SW 1271 (cell line): ENCODE results near the gene SPRR2B.
"Not testable (repeated sequence)": the region's sequence is repeated elsewhere in the genome, so short reads cannot be mapped to it uniquely, and the experiment has no call there.

Experiments
- DNase-seq, 2 experiments: peaks; one replicate each; lab custom pipeline; 2025; lab: John Stamatoyannopoulos, UW

Gene SPRR2B

DNA sequence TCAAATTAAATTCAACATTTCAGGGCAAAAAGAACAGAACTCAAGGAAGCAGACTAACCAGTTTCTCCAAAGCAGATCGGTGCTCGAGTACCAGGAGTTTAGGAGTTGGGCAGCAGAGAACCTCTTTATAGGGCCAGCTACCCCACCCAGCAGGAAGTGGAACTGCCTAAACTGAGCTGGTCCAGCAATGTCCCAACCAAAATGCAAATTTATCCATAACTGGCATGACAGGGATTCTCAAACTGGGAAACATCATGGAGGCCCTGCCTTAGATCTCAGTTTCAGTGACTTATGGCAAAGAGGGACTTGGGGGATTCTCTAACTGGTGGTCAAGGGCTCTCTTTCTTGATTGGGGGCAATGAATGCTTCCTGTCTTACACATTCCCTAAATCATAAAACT, at the start of gene SPRR2B:
Gene SPRR2B (minus strand): TSS at position 101 of the 400 bp plus-strand sequence. CDS start 772 bp downstream, outside the sequence.
- no peak for DNase-seq

GRCh38 chr1:153120945-153121344, 49.5 kb upstream of the SPRR2B start:
- no peak for DNase-seq

DNA sequence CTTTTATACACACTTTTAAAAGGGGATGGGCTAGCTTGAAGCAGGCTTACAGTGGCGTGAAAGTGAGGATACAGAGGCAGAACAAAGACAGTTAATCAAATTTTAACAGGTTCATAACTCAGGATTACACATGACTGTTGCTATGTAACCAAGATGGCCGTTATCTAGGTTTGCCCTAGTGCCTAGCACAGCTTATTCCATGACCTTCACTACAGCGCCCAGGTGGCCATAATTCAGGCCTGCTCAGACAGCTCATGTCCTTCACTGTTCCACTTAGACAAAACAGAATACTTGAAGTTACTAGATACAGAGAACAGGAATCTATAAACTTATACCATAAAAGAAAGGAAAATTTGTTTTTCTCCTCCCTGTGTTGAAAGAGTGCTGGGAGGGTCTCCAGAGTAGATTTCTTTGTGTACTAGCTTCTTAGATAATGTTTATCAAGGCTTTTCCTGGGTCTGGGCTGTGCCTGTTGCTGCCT, 48.1 kb upstream of the SPRR2B start:
- DNase-seq = no peak

- not testable (repeated sequence) for DNase-seq
Observed at GRCh38 chr1:153115264-153115663, 43.9 kb upstream of the SPRR2B start.

DNA sequence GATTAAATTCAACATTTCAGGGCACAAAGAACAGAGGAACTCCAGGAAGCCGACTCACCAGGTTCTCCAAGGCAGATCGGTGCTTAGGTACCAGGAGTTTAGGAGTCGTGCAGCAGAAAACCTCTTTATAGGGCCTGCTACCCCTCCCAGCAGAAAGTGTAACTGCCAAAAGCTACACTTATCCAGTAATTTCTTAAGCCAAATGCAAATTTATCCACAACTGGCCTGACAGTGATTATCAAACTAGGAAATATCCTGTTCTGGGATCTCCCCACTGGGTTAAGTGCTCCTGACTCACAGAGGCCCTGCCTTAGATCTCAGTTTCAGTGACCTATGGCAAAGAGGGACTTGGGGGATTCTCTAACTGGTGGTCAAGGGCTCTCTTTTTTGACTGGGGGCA, 42.0 kb upstream of the SPRR2B start, which contains the start of gene SPRR2F:
Gene SPRR2F (minus strand): TSS at position 101 of the 400 bp plus-strand sequence. CDS start 783 bp downstream, outside the sequence.
- DNase-seq = no peak

- not testable (repeated sequence) for DNase-seq
Observed at GRCh38 chr1:153112454-153112853, 41.0 kb upstream of the SPRR2B start.

DNA sequence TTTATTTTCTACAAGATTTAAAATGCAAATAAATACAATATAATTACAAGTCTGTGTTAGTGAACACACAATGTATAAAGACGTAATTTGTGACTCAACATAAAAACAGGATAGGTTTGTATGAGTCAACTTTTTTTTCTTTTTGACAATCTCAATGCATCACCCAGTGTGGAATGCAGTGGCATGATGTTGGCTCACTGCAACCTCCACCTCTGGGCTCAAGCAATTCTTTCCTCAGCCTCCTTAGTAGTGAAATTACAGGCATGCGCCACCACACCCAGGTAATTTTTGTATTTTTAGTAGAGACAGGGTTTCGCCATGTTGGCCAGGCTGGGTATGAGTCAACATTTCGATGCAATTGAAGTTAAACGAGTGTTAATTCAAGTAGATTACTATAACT, 28.8 kb upstream of the SPRR2B start:
- DNase-seq = peak; percentile 6 to 63

- DNase-seq = no peak
Observed at GRCh38 chr1:153099461-153100045, 28.1 kb upstream of the SPRR2B start.

GRCh38 chr1:153095764-153096163, 24.4 kb upstream of the SPRR2B start:
- no peak for DNase-seq

- DNase-seq = no peak
Observed at GRCh38 chr1:153094426-153094825, 23.0 kb upstream of the SPRR2B start, which contains the start of gene SPRR2E. Gene SPRR2E (minus strand): TSS chr1:153094526. CDS start chr1:153093751, 775 bp downstream.

GRCh38 chr1:153087652-153088051, 16.2 kb upstream of the SPRR2B start:
- no peak for DNase-seq

GRCh38 chr1:153081736-153082135, 10.3 kb upstream of the SPRR2B start:
- DNase-seq = no peak

- no peak for DNase-seq
Observed at GRCh38 chr1:153072806-153073726, 1.7 kb upstream of the SPRR2B start.

DNA sequence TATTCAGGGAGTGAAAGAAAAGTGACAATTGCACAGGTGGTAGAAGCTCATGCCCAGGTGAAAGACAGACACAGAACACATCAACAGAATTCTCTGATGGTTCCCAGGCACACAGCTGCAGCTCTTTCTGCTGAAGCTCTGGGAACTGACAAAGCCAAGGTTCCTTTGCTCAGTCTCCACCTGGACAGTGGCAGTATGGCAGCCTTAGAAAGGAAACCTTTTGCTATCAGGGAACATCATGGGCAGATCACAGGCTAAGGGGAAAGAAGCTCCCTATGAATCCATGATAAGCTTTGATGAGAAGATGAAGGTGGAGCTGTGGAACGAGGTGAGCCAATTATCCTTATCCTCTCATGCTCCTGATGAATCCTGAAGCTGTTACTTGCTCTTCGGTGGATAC, 1.2 kb downstream of the SPRR2B start:
- no peak for DNase-seq

- no peak for DNase-seq
Observed at GRCh38 chr1:153058826-153059784, 12.3 kb downstream of the SPRR2B start.

DNA sequence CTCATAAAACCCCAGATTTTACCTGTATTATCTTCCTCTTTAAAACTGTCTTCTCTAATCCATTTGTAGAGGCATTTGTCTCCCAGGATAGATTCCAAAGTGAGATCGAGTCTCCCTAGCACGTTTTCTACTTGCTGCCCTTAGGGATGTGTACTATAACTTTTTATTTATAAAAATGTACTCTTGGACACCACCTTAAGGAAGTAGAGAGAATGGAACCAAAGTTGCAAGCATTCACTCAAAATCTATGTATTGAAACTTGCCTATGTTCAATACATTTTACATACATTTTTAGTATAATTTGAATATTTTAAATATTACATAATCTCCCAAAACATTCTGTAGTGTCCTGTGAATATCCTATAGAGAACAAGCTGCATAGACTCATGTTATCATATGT, 13.3 kb downstream of the SPRR2B start:
- no peak for DNase-seq

DNA sequence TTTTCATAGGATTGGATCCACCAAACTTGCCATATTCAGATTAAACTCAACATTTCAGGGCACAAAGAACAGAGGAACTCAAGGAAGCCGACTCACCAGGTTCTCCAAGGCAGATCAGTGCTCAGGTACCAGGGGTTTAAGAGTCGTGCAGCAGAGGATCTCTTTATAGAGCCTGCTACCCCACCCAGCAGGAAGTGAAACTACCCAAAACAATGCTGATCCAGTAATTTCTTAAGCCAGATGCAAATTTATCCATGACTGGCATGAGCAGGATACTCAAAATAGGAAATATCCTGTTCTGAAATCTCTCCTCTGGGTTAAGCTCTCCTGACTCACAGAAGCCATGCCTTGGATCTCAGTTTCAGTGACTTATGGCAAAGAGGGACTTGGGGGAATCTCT, 14.0 kb downstream of the SPRR2B start, which contains the start of gene SPRR2A:
Gene SPRR2A (minus strand): TSS at position 138 of the 400 bp plus-strand sequence. CDS start 777 bp downstream, outside the sequence.
- no peak for DNase-seq

DNA sequence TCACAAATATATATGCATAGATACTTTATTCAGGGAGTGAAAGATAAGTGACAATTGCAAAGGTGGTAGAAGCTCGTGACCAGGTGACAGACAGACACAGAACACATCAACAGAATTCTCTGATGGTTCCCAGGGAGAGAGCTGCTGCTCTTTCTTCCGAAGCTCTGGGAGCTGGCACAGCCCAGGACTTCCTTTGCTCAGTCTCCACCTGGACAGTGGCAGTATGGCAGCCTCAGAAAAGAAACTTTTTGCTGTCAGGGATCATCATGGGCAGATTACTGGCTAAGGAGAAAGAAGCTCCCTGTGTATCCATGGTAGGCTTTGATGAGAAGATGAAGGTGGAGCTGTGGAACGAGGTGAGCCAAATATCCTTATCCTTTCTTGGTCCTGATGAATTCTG, 15.3 kb downstream of the SPRR2B start:
- not testable (repeated sequence) for DNase-seq

- no peak for DNase-seq
Observed at GRCh38 chr1:153049211-153049610, 22.2 kb downstream of the SPRR2B start.

GRCh38 chr1:153040950-153041631, 30.3 kb downstream of the SPRR2B start, which contains the start of gene SPRR2D:
Gene SPRR2D (minus strand): TSS chr1:153041120. CDS start chr1:153040346, 774 bp downstream.
- DNase-seq = no peak

DNA sequence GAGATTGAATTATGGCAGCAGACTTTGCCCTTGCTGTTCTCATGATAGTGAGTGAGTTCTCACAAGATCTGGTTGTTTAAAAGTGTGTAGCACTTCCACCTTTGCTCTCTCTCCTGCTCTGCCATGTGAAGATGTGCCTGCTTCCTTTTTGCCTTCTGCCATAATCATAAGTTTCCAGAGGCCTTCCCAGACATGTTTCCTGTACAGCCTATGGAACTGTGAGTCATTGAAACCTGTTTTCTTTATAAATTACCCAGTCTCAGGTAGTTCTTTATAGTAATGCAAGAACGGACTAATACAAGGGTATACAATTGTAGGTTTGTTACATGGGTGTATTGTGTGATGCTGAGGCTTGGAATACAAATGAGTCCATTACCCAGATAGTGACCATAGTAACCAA, 36.2 kb downstream of the SPRR2B start:
- DNase-seq = no peak
